GM19035 (cell line): ENCODE data around the gene NXPE2.
"Not testable (repeated sequence)": the region's sequence is repeated elsewhere in the genome, so short reads cannot be mapped to it uniquely, and the experiment has no call there.

Source experiments
- ATAC-seq: cut with Tn5 transposase; IDR thresholded peaks from one replicate; pipeline ENCODE4 v1.9.1; 2021; ENCODE audit not compliant: unreplicated experiment

Gene NXPE2

GRCh38 chr11:114678125-114679036, at the start of gene NXPE2:
NXPE2 (plus strand) TSS chr11:114678527; CDS start chr11:114678576, 49 bp downstream.
- no peak for ATAC-seq

GRCh38 chr11:114631445-114631965, 46.8 kb upstream of the NXPE2 start:
- not testable (repeated sequence) for ATAC-seq

GRCh38 chr11:114639440-114639839, 38.9 kb upstream of the NXPE2 start:
- ATAC-seq, result not testable (repeated sequence)

DNA sequence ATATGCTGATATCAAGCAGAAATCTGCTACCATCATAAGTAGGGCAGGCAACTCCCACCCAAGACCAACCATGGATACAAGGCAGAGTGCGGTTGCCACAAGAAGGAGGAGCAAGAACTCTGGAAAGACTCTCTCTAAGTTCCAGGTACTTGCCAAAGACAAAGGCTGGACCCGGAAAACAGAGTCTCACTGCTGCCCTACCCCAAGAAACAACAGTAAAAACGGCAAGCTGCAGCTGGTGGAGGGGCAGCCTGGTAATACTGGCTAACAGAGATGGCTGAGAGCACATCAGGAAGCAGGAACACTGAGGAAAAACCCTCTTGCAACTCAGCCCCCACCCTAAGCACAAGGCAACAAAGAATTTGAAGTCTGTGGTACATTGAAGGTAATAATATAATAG, 27.7 kb upstream of the NXPE2 start:
- ATAC-seq, result no peak

DNA sequence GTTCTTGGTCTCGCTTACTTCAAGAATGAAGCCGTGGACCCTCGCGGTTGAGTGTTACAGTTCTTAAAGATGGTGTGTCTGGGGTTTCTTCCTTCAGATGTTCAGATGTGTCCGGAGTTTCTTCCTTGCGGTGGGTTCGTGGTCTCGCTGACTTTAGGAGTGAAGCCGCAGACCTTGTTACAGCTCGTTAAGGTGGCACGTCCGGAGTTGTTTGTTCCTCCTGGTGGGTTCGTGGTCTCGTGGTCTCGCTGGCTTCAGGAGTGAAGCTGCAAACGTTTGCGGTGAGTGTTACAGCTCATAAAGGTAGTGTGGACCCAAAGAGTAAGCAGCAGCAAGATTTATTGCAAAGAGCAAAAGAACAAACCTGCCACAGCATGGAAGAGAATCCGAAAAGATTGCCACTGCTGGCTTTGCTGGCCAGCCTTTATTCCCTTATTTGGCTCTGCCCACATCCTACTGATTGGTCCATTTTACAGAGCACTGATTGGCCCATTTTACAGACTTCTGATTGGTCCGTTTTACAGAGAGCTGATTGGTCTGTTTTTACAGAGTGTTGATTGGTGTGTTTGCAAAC, 27.1 kb upstream of the NXPE2 start:
- ATAC-seq, result no peak

GRCh38 chr11:114653148-114653547, 25.2 kb upstream of the NXPE2 start:
- no peak for ATAC-seq

DNA sequence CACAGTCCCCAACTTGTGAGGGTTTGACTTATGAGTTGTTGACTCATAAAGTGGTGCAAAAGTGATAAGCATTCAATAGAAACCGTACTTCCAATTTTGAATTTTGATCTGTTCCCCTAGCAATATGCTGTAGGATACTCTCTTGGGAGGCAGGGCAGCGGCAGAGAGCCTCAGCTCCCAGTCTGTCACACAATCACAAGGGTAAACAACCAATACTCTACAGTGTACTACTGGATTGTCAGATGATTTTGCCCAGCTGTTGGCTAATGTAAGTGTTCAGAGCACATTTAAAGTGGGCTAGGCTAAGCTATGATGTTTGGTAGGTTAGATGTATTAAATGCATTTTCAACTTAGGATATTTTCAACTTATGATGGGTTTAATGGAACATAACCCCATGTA, 13.7 kb upstream of the NXPE2 start:
- no peak for ATAC-seq

- no peak for ATAC-seq
These were observed 11.6 kb upstream of the NXPE2 start for GRCh38 chr11:114666760-114667159.

DNA sequence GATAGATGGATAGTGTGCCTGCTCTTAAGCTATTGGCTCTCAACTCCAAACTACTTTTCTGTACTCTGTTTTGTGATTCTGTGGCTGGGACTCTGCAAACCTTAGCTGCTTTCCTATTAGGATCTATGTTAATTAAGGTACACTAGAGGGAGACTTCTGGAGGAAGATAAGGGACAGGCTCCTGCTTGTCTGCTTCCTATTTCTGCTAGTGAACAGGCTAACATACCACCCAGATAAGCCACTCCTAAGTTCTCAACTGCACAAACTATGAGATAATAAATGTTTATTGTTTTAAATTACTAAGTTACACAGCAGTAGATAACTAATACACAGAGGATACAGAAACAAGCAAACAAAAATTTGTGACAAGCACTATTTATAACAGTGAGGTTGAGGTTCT, 10.2 kb upstream of the NXPE2 start:
- ATAC-seq, result no peak

GRCh38 chr11:114673661-114674060, 4.7 kb upstream of the NXPE2 start:
- ATAC-seq, result no peak

GRCh38 chr11:114679505-114679904, 1.2 kb downstream of the NXPE2 start:
- no peak for ATAC-seq

DNA sequence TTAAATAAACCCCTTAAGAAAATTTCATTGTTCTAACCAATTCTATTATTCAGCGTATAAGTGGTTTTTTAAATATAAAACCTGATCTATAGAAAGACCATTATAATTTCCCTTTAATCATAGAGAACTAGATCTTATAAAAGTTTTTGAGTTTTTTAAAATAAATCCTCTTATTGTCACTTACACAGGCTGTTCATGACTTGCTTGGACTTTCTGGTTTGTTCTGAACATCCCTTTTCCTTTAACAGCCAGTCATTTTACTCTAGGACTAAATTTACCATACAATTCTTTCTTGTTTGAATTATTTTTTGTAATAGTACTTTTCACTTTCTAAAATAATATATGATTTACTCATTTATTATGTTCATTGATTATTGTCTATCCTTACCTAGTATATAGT, 4.7 kb downstream of the NXPE2 start:
- ATAC-seq, result no peak

GRCh38 chr11:114684636-114685035, 6.3 kb downstream of the NXPE2 start:
- no peak for ATAC-seq

DNA sequence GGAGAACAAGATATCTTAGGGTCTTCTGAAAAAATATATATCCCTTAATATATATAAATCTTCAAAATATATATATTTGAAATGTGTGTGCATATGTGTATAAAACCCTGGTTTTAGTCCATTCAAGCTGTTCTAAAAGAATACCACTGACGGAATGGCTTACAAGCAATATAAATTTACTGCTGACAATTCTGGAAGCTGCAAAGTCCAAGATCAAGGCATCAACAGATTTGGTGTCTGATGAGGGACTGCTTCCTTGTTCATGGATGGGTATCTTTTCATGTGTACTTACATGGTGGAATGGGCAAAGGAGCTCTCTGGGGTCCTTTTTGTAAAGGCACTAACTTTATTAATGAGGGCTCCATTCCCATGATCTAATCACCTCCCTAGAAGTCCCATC, 6.8 kb downstream of the NXPE2 start:
- no peak for ATAC-seq

DNA sequence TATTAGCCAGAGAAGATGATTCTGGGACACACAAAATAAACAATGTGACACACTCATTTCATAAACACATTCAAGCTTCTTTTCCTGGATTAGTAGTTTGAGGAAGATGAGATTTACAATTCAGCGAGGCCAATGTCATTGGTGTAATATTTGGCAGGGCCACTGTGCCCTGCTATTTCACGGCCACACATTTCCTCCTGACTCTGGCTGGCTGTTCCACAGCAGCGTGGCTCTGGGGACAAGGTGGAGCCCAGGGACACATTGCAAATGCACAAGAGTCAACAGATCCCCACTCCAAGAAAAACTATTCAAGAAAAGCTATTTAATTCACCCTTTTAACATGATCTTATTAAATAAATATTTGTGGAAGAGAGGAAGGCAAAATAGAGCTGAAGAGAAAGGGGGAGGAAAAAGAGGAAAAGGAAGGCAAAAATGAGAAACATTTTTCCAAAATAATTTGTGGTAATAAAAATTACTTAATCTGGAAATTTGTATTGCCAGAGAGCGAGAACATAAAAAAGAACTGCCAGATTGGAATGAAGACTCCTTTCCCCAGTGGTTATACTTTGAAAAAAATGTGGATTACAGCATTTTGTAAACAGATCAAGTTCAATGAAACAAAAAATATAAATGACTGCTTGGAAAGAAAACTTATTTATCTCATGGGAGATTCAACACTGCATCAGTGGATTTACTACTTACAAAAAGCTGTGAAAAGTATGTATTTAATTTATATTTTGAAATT, 27.1 kb downstream of the NXPE2 start:
- ATAC-seq, result no peak

- ATAC-seq, result no peak
These were observed 31.6 kb downstream of the NXPE2 start for GRCh38 chr11:114709960-114710359.

- ATAC-seq, result no peak
These were observed 35.4 kb downstream of the NXPE2 start for GRCh38 chr11:114713756-114714155.

DNA sequence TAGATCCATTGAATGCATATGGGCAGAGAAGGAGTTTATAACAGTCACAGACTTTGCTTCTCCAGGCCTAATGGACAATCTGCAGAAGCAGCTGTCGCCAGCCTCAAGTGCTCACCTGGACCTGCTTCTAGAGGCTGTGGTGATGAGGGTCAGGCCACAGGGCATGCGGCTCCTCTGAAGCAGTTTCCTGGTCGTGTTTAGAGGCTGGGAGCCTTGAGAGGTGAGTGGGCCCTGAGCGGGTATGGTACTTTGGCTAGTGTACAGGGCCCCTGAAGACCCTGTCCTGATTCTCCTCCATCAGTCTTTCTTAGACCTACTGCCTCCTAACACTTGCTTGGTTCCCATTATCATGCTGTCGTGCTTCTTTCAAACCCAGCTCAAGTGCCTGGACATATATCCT, 41.2 kb downstream of the NXPE2 start:
- no peak for ATAC-seq

- no peak for ATAC-seq
These were observed 46.7 kb downstream of the NXPE2 start for GRCh38 chr11:114724916-114725524.

DNA sequence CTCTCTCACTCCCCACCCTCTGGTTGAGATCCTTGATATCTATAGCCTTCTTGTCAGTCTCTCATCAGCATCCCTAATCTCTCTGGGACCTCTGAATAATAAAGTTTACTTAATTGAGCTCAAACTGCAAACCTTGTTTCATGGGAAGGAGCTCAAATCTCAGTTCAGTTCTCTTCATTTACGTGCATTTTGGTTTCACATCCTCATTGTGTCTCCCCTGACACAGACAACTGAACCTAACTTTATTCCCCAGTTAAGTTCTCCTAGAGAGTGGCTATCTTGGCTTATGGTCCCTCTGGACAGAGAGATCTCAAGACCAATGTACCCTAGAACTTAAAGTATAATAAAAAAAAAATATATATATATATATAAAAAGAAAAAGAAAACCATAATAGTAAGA, 47.3 kb downstream of the NXPE2 start:
- no peak for ATAC-seq

- ATAC-seq, result no peak
These were observed 58.5 kb downstream of the NXPE2 start for GRCh38 chr11:114736806-114737205.
